Activated naive CD4-positive, alpha-beta T cell treated with anti-CD3 and anti-CD28 coated beads, Interleukin-2, amount 50 U/mL, for 16 hours (primary cell): ENCODE data around the gene HRH1.
"Not testable (repeated sequence)": the region's sequence is repeated elsewhere in the genome, so short reads cannot be mapped to it uniquely, and the experiment has no call there.

Source experiments
- DNase-seq: peaks from one replicate; pipeline ENCODE4 v3.0.0-alpha.2; 2020

HRH1 gene

DNA sequence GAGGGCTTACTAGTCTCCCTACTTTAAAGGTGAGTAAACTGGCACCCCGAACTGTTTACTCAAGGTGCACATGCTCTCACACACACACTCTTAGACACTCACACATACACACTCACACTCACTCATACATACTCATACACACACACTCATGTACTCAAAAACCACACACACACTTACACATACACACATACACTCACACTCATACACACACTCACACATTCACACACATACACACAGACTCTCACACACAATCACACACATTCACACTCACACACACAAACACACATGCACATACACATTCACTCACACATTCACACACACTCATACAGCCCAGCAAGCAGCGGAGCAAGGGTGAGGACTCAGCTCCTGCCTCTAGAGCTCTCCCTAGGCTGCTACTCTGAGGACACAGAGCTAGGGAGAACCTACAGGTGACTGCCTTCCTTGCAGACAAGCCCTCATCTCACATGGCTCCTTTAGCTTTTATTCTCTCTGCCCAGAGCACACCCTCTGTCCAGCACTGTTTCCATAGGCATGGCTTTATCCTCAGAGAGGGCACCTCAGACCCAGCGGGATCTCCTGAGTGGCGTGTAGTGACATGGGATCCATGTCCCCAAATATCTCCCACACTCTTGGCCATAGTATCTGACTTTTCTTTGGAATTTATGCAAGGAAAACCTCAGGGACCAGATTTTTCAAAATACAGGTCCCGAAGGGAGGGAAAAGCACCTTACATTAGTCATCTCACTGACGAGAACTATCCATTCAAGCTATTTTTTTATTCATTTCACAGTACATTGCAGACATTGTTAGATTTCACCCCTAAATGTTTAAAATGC lies 91.8 kb downstream of the HRH1 start:
- no peak for DNase-seq

- no peak for DNase-seq
Observed at GRCh38 chr3:11246663-11246970, 92.3 kb downstream of the HRH1 start.

DNA sequence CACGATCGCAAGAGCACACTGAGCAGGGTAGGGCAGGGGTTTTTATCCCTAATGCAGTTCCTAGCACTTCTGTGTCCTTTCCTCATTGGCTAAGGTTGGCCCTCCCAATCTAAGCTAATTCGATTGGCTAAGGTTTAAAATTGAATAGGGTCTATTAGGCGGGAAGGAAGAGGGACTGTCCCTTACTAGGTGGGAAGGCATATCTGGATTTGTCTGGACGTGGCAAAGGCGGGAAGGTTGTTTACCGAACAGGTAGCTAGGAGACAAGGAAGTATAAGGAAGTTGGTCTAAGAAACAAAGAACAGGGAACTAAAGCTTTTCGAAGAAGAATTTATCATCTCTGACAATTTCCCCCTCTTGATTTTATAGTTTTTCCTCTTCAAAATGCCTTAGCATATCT lies 93.1 kb downstream of the HRH1 start:
- no peak for DNase-seq

- DNase-seq, result no peak
Observed at GRCh38 chr3:11248596-11248995, 94.3 kb downstream of the HRH1 start.

DNA sequence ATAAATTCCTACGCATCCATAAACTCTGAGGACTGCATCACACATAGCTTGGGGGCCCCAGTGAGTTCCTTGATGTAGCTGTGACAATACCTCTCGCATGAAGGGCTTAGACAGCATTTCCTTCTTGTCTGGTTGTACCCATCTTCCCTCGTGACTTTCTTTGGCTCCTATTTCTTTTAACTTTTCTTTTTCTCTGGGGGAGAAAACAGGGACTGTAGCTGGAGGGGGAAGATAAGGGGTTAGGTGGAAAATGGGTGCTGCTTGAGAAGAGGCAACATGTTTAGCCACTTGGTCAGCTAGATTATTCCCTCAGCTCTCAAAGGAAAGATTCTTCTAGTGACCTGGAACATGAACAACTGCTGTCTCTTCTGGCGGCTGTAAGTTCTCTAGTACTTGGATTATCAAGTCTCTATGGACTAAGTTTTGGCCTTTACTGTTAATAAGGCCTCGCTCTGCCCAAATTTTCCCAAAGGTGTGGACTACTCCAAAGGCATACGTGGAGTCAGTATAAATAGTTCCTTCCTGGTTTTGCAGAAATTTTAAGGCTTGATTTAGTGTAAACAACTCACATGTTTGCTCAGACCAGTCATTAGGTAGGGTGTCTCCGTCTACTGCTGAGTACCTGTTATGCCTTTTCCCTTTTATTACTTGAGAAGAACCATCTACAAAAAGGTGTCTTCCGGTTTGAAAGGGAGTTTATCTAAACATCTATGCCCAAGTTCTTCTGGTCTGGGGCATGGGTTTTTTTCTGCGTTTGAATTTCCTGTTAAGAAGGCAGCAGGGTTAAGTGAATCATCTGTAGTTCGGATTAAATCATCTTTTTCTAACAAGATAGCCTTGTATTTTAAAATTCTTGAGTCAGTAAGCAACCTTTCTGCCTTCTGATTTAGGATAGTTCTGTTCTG lies 96.9 kb downstream of the HRH1 start:
- no peak for DNase-seq

DNA sequence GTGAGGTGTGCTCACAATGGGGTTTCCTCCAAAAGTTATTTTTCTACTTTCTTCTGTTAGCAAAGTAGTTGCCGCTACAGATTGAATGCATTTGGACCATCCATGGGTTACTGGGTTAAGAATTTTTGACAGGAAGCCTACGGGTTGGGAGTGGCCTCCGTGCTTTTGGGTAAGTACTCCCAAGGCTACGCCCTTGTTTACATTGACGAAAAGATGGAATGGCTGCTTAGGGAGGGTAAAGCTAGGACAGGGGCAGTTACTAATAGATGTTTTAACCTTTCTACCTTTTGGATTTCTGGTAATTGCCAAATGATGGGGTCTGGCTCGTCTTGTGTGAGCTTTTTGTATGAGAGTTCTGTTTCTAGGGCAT lies 97.5 kb downstream of the HRH1 start:
- no peak for DNase-seq

DNA sequence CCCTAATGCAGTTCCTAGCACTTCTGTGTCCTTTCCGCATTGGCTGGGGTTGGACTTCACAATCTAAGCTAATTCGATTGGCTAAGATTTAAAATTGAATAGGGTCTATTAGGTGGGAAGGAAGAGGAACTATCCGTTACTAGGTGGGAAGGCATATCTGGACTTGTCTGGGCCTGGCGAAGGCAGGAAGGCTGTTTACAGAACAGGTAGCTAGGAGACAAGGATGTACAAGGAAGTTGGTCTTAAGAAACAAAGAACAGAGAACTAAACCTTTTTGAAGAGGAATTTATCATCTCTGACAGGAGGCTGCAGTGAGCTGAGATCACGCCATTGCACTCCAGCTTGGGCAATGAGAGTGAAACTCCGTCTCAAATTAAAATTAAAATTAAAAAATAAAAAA lies 100.6 kb downstream of the HRH1 start:
- DNase-seq, result no peak

DNA sequence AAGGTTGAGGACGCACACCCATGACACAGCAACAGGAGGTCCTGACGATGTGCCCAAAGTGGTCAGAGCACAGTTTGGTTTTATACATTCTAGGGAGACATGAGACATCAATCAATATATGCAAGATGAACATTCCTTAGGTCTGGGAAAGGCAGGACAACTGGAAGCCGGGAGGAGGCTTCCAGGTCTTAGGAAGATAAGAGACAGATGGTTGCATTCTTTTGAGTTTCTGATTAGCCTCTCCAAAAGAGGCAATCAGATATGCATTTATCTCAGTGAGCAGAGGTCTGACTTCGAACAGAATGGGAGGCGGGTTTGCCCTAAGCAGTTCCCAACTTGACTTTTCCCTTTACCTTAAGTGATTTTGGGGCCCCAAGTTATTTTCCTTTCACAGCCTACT lies 101.2 kb downstream of the HRH1 start:
- not testable (repeated sequence) for DNase-seq

- DNase-seq, result no peak
Observed at GRCh38 chr3:11258958-11259357, 104.7 kb downstream of the HRH1 start.

DNA sequence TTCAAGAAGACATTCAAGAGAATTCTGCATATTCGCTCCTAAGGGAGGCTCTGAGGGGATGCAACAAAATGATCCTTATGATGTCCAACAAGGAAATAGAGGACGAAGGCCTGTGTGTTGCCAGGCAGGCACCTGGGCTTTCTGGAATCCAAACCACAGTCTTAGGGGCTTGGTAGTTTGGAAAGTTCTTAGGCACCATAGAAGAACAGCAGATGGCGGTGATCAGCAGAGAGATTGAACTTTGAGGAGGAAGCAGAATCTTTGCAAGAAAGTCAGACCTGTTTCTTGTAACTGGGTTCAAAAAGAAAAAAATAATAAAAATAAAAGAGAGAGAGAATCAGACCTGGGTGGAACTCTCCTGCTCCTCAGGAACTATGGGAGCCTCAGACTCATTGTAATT lies 106.2 kb downstream of the HRH1 start:
- no peak for DNase-seq

- no peak for DNase-seq
Observed at GRCh38 chr3:11269007-11269406, 114.7 kb downstream of the HRH1 start.

DNA sequence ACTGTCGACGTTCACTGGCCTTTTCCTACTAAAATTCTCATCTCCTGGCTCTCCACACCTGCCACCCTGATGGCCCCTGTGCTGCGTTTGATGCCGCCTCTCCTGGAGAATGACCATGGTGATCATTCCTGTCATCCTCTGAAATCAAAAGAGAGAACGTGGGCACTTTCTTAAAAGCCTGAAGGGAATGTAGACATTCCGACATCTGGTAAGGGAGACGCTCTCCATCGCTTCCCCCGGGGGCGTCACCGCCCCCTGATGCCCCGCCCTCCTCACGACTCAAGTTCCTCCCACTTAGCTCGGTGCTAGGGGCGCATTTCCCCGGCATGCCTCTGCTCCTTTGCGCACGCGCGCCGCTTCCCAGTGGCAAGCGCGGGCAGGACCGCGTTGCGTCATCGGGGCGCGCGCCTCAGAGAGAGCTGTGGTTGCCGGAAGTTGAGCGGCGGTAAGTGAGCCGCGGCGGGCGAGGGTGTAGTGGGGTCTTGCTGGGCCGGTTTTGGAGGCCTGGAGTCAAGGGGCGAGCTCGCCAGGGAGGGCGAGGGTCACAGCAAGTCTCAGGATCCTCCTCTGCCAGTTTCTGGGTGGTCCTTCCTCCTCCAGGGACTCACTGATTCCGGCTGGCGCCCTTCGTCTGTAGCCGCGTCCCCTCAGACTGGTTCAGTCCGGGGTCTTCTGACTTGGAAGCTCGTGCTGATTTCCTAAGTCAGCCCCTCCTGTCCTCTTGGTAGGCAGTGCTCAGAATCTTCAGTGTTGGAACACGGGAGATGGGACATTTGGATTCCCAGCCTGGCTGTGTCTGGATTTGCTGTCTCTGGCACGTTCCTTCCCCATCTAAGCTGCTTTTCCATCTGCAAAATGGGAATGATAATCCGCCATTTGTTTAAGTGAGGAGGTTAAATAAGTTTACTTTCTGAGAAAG lies 118.0 kb downstream of the HRH1 start, which contains the start of gene ATG7:
TSS of gene ATG7 (plus strand) at position 412 of the 919 bp plus-strand sequence. CDS start 26,299 bp downstream, outside the sequence.
- peak; percentile 97 for DNase-seq

DNA sequence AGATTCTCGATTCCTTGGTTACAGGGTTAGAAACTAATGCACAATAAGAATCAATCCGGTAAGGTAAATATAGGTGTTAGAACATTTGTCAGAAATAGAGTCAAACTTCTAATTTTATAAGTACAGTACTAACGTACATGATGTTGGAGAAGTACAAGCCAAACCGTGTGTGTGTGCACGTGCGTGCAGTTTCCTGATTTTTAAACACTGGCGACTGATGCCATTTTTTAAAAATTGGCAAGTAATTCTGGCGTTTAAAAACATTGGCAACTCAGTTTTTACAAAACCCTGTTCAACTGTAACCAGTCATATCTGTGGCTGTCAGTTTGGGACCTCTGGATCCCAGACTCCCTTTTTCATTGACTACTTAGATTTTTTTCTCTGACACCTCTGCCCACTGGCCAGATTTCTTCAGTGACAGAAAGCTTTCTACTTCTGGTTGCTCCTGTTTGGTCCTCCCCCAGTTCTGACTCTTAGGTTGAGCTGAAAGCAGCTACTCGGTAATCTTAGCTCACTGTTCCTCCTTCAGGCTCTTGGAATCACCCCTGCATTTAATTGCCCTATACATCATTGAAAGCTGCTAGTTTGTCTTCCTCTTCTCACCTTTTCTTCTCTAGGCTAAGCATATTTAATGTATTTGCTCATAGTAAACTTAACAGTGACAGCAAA lies 118.7 kb downstream of the HRH1 start:
- DNase-seq, result no peak

GRCh38 chr3:11273891-11274291 lies 119.6 kb downstream of the HRH1 start:
- no peak for DNase-seq

- no peak for DNase-seq
Observed at GRCh38 chr3:11274566-11275142, 120.4 kb downstream of the HRH1 start.

GRCh38 chr3:11275926-11276325 lies 121.6 kb downstream of the HRH1 start:
- DNase-seq, result no peak

GRCh38 chr3:11276901-11277300 lies 122.6 kb downstream of the HRH1 start:
- DNase-seq, result no peak

- DNase-seq, result no peak
Observed at GRCh38 chr3:11282250-11283138, 128.2 kb downstream of the HRH1 start.

GRCh38 chr3:11283139-11283475 lies 128.8 kb downstream of the HRH1 start:
- DNase-seq, result no peak

DNA sequence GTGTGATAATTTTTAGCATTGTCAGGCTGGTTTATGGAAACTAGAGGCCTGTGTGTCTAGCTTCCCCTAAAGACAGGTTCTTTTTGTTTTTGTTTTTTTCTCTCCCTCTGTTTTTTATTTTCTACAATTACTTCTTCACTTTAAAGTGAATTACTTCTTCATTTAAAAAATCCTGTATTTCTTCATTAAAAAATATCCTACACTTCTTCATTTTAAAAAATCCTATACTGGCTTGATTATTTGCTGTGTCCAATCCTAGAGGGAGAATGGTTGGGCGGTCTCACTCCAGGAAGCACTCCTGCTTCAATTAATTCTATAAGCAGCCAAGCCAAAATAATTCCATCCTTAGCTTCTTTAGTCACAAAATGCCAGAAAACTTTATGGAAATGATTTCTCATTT lies 129.7 kb downstream of the HRH1 start:
- no peak for DNase-seq

GRCh38 chr3:11285471-11285870 lies 131.2 kb downstream of the HRH1 start:
- DNase-seq, result no peak
